Measurements from ENCODE around the gene CREBBP.

- TF ChIP-seq CTCF (conservative IDR thresholded peaks at IDR 0.05 in 1 of 2, IDR thresholded peaks at IDR 0.05 in 1 of 2; ENCODE audit: low read depth in 1 of 2, low read length in 2 of 2) (no peak), EZH2 (IDR thresholded peaks at IDR 0.05; ENCODE audit: low read length, missing control alignments) (no peak)
Observed at GRCh38 chr16:3874242-3874641, 6.3 kb downstream of the CREBBP start.
